Fibroblast of villous mesenchyme (primary cell): Measurements from ENCODE around the gene MCTP1. TPM values are rescaled to one million over a fixed set of nuclear protein-coding genes. Genes with fewer than 3 reads are reported as not detected.

Experiments
- DNase-seq: peaks from one replicate; pipeline ENCODE4 v3.0.0-alpha.2; 2010; ENCODE audit warnings: low read depth
- H3K4me3 ChIP-seq: 2 replicates; pipeline ENCODE4 v1.5.1; 2011; ENCODE audit warnings: low read depth, mild to moderate bottlenecking, low read length
- CTCF ChIP-seq: IDR thresholded peaks from 2 replicates; pipeline ENCODE4 v1.5.1; 2012; ENCODE audit warnings: low read depth, mild to moderate bottlenecking, low read length; ENCODE audit not compliant: insufficient read depth
- total RNA-seq: library from RNA; depleted of rRNA; stranded (reverse); fragments of >200 nt; gene quantifications from 2 replicates; pipeline ENCODE4 v1.2.3, GENCODE V29; 2012

MCTP1 gene
- total RNA-seq, 1 donor, result 14.7 TPM

- DNase-seq, result no peak
- no peak overlapping the region for H3K4me3 ChIP-seq
- TF ChIP-seq CTCF, result no peak
These were observed 257.1 kb downstream of the MCTP1 start for GRCh38 chr5:95027775-95028174.

- TF ChIP-seq CTCF, result no peak
- no peak overlapping the region for H3K4me3 ChIP-seq
- peak; percentile 6 for DNase-seq
These were observed 257.7 kb downstream of the MCTP1 start for GRCh38 chr5:95027151-95027721.

- DNase-seq, result no peak
- no peak overlapping the region for H3K4me3 ChIP-seq
- TF ChIP-seq CTCF, result no peak
These were observed 258.2 kb downstream of the MCTP1 start for GRCh38 chr5:95026718-95027117.

GRCh38 chr5:95022967-95023695 lies 261.8 kb downstream of the MCTP1 start:
- no peak overlapping the region for H3K4me3 ChIP-seq
- TF ChIP-seq CTCF, result no peak
- peak; percentile 12 for DNase-seq

- no peak for DNase-seq
- H3K4me3 ChIP-seq, result no peak overlapping the region
- TF ChIP-seq CTCF, result no peak
These were observed 264.5 kb downstream of the MCTP1 start for GRCh38 chr5:95020345-95020744.

GRCh38 chr5:95018946-95019345 lies 265.9 kb downstream of the MCTP1 start:
- no peak for TF ChIP-seq CTCF
- DNase-seq, result no peak
- H3K4me3 ChIP-seq, result no peak overlapping the region
